ENCODE measurements around the gene IQSEC1.

IQSEC1 gene

GRCh38 chr3:13068269-13069010 is 4.8 kb downstream of the IQSEC1 start:
- H3K4me1 ChIP-seq (ENCODE audit: control insufficient read depth in 2 of 2, insufficient read depth in 2 of 2, low read length in 2 of 2): peaks cover 0 to 8% of the 10 kb centered on the region in 2 donors
- H3K36me3 ChIP-seq (ENCODE audit: control insufficient read depth in 2 of 2, insufficient read depth in 2 of 2, low read length in 2 of 2): no peaks in the 10 kb centered on the region
- no peak overlapping the region for H3K9ac ChIP-seq (ENCODE audit: low read depth in 1 of 2, low read length in 2 of 2)
- no peak overlapping the region for H3K27ac ChIP-seq (ENCODE audit: low read depth in 2 of 2, low read length in 2 of 2)
- H3K9me3 ChIP-seq (ENCODE audit: control insufficient read depth in 2 of 2, low read length in 2 of 2): no peaks in the 10 kb centered on the region
- no peak overlapping the region for H3K4me3 ChIP-seq (ENCODE audit: low read length in 2 of 2)
- H3K27me3 ChIP-seq (ENCODE audit: control insufficient read depth in 2 of 2, insufficient read depth in 2 of 2, low read length in 2 of 2): peaks cover 4 to 5% of the 10 kb centered on the region in 2 donors

GRCh38 chr3:13067778-13068177 is 5.5 kb downstream of the IQSEC1 start:
- Histone ChIP-seq H3K27ac (ENCODE audit: low read depth in 2 of 2, low read length in 2 of 2) (no peak overlapping the region), H3K36me3 (ENCODE audit: control insufficient read depth in 2 of 2, insufficient read depth in 2 of 2, low read length in 2 of 2) (no peaks in the 10 kb centered on the region), H3K27me3 (ENCODE audit: control insufficient read depth in 2 of 2, insufficient read depth in 2 of 2, low read length in 2 of 2) (peaks cover 4 to 5% of the 10 kb centered on the region in 2 donors), H3K9ac (ENCODE audit: low read depth in 1 of 2, low read length in 2 of 2) (no peak overlapping the region), H3K4me1 (ENCODE audit: control insufficient read depth in 2 of 2, insufficient read depth in 2 of 2, low read length in 2 of 2) (peaks cover 0 to 8% of the 10 kb centered on the region in 2 donors), H3K9me3 (ENCODE audit: control insufficient read depth in 2 of 2, low read length in 2 of 2) (no peaks in the 10 kb centered on the region), H3K4me3 (ENCODE audit: low read length in 2 of 2) (no peak overlapping the region)

GRCh38 chr3:13066834-13067233 is 6.4 kb downstream of the IQSEC1 start:
- Histone ChIP-seq H3K27ac (ENCODE audit: low read depth in 2 of 2, low read length in 2 of 2) (no peak overlapping the region), H3K27me3 (ENCODE audit: control insufficient read depth in 2 of 2, insufficient read depth in 2 of 2, low read length in 2 of 2) (no peaks in the 10 kb centered on the region), H3K4me3 (ENCODE audit: low read length in 2 of 2) (no peak overlapping the region), H3K4me1 (ENCODE audit: control insufficient read depth in 2 of 2, insufficient read depth in 2 of 2, low read length in 2 of 2) (peaks cover 0 to 5% of the 10 kb centered on the region in 2 donors), H3K36me3 (ENCODE audit: control insufficient read depth in 2 of 2, insufficient read depth in 2 of 2, low read length in 2 of 2) (no peaks in the 10 kb centered on the region), H3K9ac (ENCODE audit: low read depth in 1 of 2, low read length in 2 of 2) (no peak overlapping the region), H3K9me3 (ENCODE audit: control insufficient read depth in 2 of 2, low read length in 2 of 2) (no peaks in the 10 kb centered on the region)

- Histone ChIP-seq H3K9me3 (ENCODE audit: control insufficient read depth in 2 of 2, low read length in 2 of 2) (no peaks in the 10 kb centered on the region), H3K9ac (ENCODE audit: low read depth in 1 of 2, low read length in 2 of 2) (no peak overlapping the region), H3K27me3 (ENCODE audit: control insufficient read depth in 2 of 2, insufficient read depth in 2 of 2, low read length in 2 of 2) (no peaks in the 10 kb centered on the region), H3K4me1 (ENCODE audit: control insufficient read depth in 2 of 2, insufficient read depth in 2 of 2, low read length in 2 of 2) (peaks cover 0 to 5% of the 10 kb centered on the region in 2 donors), H3K36me3 (ENCODE audit: control insufficient read depth in 2 of 2, insufficient read depth in 2 of 2, low read length in 2 of 2) (no peaks in the 10 kb centered on the region), H3K27ac (ENCODE audit: low read depth in 2 of 2, low read length in 2 of 2) (no peak overlapping the region), H3K4me3 (ENCODE audit: low read length in 2 of 2) (no peak overlapping the region)
These were observed 7.0 kb downstream of the IQSEC1 start for GRCh38 chr3:13066236-13066635.

- Histone ChIP-seq H3K27ac (ENCODE audit: low read depth in 2 of 2, low read length in 2 of 2) (no peak overlapping the region), H3K4me1 (ENCODE audit: control insufficient read depth in 2 of 2, insufficient read depth in 2 of 2, low read length in 2 of 2) (peaks cover 0 to 5% of the 10 kb centered on the region in 2 donors), H3K9ac (ENCODE audit: low read depth in 1 of 2, low read length in 2 of 2) (no peak overlapping the region)
These were observed 7.5 kb downstream of the IQSEC1 start for GRCh38 chr3:13065727-13066126.

GRCh38 chr3:13064964-13065363 is 8.3 kb downstream of the IQSEC1 start:
- Histone ChIP-seq H3K4me1 (ENCODE audit: control insufficient read depth in 2 of 2, insufficient read depth in 2 of 2, low read length in 2 of 2) (peaks cover 0 to 2% of the 10 kb centered on the region in 2 donors), H3K36me3 (ENCODE audit: control insufficient read depth in 2 of 2, insufficient read depth in 2 of 2, low read length in 2 of 2) (no peaks in the 10 kb centered on the region), H3K4me3 (ENCODE audit: low read length in 2 of 2) (no peak overlapping the region), H3K27me3 (ENCODE audit: control insufficient read depth in 2 of 2, insufficient read depth in 2 of 2, low read length in 2 of 2) (no peaks in the 10 kb centered on the region), H3K27ac (ENCODE audit: low read depth in 2 of 2, low read length in 2 of 2) (no peak overlapping the region), H3K9ac (ENCODE audit: low read depth in 1 of 2, low read length in 2 of 2) (no peak overlapping the region), H3K9me3 (ENCODE audit: control insufficient read depth in 2 of 2, low read length in 2 of 2) (no peaks in the 10 kb centered on the region)

More at GRCh38 chr3:13065727-13066126, 7.5 kb downstream of the IQSEC1 start:
- Histone ChIP-seq H3K36me3 (ENCODE audit: control insufficient read depth in 2 of 2, insufficient read depth in 2 of 2, low read length in 2 of 2) (no peaks in the 10 kb centered on the region), H3K4me3 (ENCODE audit: low read length in 2 of 2) (no peak overlapping the region), H3K9me3 (ENCODE audit: control insufficient read depth in 2 of 2, low read length in 2 of 2) (no peaks in the 10 kb centered on the region), H3K27me3 (ENCODE audit: control insufficient read depth in 2 of 2, insufficient read depth in 2 of 2, low read length in 2 of 2) (no peaks in the 10 kb centered on the region)

GRCh38 chr3:13064159-13064868 is 8.9 kb downstream of the IQSEC1 start:
- no peaks in the 10 kb centered on the region for H3K36me3 ChIP-seq (ENCODE audit: control insufficient read depth in 2 of 2, insufficient read depth in 2 of 2, low read length in 2 of 2)
- no peaks in the 10 kb centered on the region for H3K9me3 ChIP-seq (ENCODE audit: control insufficient read depth in 2 of 2, low read length in 2 of 2)
- H3K27me3 ChIP-seq (ENCODE audit: control insufficient read depth in 2 of 2, insufficient read depth in 2 of 2, low read length in 2 of 2): no peaks in the 10 kb centered on the region
- H3K4me1 ChIP-seq (ENCODE audit: control insufficient read depth in 2 of 2, insufficient read depth in 2 of 2, low read length in 2 of 2): no peaks in the 10 kb centered on the region
- no peak overlapping the region for H3K4me3 ChIP-seq (ENCODE audit: low read length in 2 of 2)
- no peak overlapping the region for H3K9ac ChIP-seq (ENCODE audit: low read depth in 1 of 2, low read length in 2 of 2)
- no peak overlapping the region for H3K27ac ChIP-seq (ENCODE audit: low read depth in 2 of 2, low read length in 2 of 2)

GRCh38 chr3:13063225-13063624 is 10.0 kb downstream of the IQSEC1 start:
- Histone ChIP-seq H3K27me3 (ENCODE audit: control insufficient read depth in 2 of 2, insufficient read depth in 2 of 2, low read length in 2 of 2) (no peaks in the 10 kb centered on the region), H3K9me3 (ENCODE audit: control insufficient read depth in 2 of 2, low read length in 2 of 2) (no peaks in the 10 kb centered on the region), H3K4me3 (ENCODE audit: low read length in 2 of 2) (no peak overlapping the region), H3K27ac (ENCODE audit: low read depth in 2 of 2, low read length in 2 of 2) (no peak overlapping the region), H3K4me1 (ENCODE audit: control insufficient read depth in 2 of 2, insufficient read depth in 2 of 2, low read length in 2 of 2) (no peaks in the 10 kb centered on the region), H3K9ac (ENCODE audit: low read depth in 1 of 2, low read length in 2 of 2) (no peak overlapping the region), H3K36me3 (ENCODE audit: control insufficient read depth in 2 of 2, insufficient read depth in 2 of 2, low read length in 2 of 2) (no peaks in the 10 kb centered on the region)

- Histone ChIP-seq H3K27ac (ENCODE audit: low read depth in 2 of 2, low read length in 2 of 2) (no peak overlapping the region), H3K4me3 (ENCODE audit: low read length in 2 of 2) (no peak overlapping the region), H3K36me3 (ENCODE audit: control insufficient read depth in 2 of 2, insufficient read depth in 2 of 2, low read length in 2 of 2) (no peaks in the 10 kb centered on the region), H3K27me3 (ENCODE audit: control insufficient read depth in 2 of 2, insufficient read depth in 2 of 2, low read length in 2 of 2) (no peaks in the 10 kb centered on the region), H3K9ac (ENCODE audit: low read depth in 1 of 2, low read length in 2 of 2) (no peak overlapping the region), H3K9me3 (ENCODE audit: control insufficient read depth in 2 of 2, low read length in 2 of 2) (no peaks in the 10 kb centered on the region), H3K4me1 (ENCODE audit: control insufficient read depth in 2 of 2, insufficient read depth in 2 of 2, low read length in 2 of 2) (no peaks in the 10 kb centered on the region)
These were observed 10.6 kb downstream of the IQSEC1 start for GRCh38 chr3:13062647-13063046.

- H3K9ac ChIP-seq (ENCODE audit: low read depth in 1 of 2, low read length in 2 of 2): no peak overlapping the region
- H3K36me3 ChIP-seq (ENCODE audit: control insufficient read depth in 2 of 2, insufficient read depth in 2 of 2, low read length in 2 of 2): no peaks in the 10 kb centered on the region
- no peaks in the 10 kb centered on the region for H3K4me1 ChIP-seq (ENCODE audit: control insufficient read depth in 2 of 2, insufficient read depth in 2 of 2, low read length in 2 of 2)
- no peaks in the 10 kb centered on the region for H3K9me3 ChIP-seq (ENCODE audit: control insufficient read depth in 2 of 2, low read length in 2 of 2)
- no peak overlapping the region for H3K4me3 ChIP-seq (ENCODE audit: low read length in 2 of 2)
- H3K27ac ChIP-seq (ENCODE audit: low read depth in 2 of 2, low read length in 2 of 2): no peak overlapping the region
- no peaks in the 10 kb centered on the region for H3K27me3 ChIP-seq (ENCODE audit: control insufficient read depth in 2 of 2, insufficient read depth in 2 of 2, low read length in 2 of 2)
These were observed 12.8 kb downstream of the IQSEC1 start for GRCh38 chr3:13060341-13060910.
